HT1080 (cell line): Measurements from ENCODE around the gene TSPYL6. TPM values are rescaled to one million over a fixed set of nuclear protein-coding genes. Genes with fewer than 3 reads are reported as not detected.

ENCODE experiments used
- total RNA-seq: library from RNA; depleted of rRNA; stranded (reverse); fragments of >200 nt; shearing (Covaris generic); gene quantifications from 2 replicates; pipeline ENCODE4 v1.2.3, GENCODE V29; 2014; rRNA removed

The TSPYL6 gene
- total RNA-seq, 1 experiment from 2014 or later: not detected

Other genes starting within 250 kb of the TSPYL6 start
- 0.97 and 4.7 TPM in 2 replicates for gene ACYP2, start 140.6 kb downstream of the TSPYL6 start, total RNA-seq
- 79.9 and 89.9 TPM in 2 replicates for gene SPTBN1, start 200.1 kb upstream of the TSPYL6 start, total RNA-seq